Effector memory CD4-positive, alpha-beta T cell (primary cell): Measurements from ENCODE around the gene NCAM1.
"Not testable (repeated sequence)": the region's sequence is repeated elsewhere in the genome, so short reads cannot be mapped to it uniquely, and the experiment has no call there.

ENCODE experiments used
- DNase-seq, 3 donors: peaks; one replicate each; pipeline ENCODE4 v3.0.0-alpha.2; 2020
- H3K27ac ChIP-seq: 2 replicates; pipeline ENCODE4 v1.7.0; 2013; ENCODE audit warnings: mild to moderate bottlenecking, low read length, moderate library complexity; ENCODE audit not compliant: insufficient read depth, poor library complexity, severe bottlenecking
- H3K27me3 ChIP-seq: replicated peaks from 2 replicates; pipeline ENCODE4 v1.7.0; 2013; ENCODE audit warnings: mild to moderate bottlenecking, low read length; ENCODE audit not compliant: insufficient read depth, control insufficient read depth, poor library complexity, severe bottlenecking
- H3K36me3 ChIP-seq: 2 replicates; pipeline ENCODE4 v1.7.0; 2013; ENCODE audit warnings: mild to moderate bottlenecking, low read length, moderate library complexity; ENCODE audit not compliant: control insufficient read depth, insufficient read depth
- H3K4me1 ChIP-seq: 2 replicates; pipeline ENCODE4 v1.7.0; 2013; ENCODE audit warnings: low read length, mild to moderate bottlenecking; ENCODE audit not compliant: control insufficient read depth, insufficient read depth, poor library complexity, severe bottlenecking
- H3K4me3 ChIP-seq: 2 replicates; pipeline ENCODE4 v1.7.0; 2013; ENCODE audit warnings: low read length, low read depth, mild to moderate bottlenecking; ENCODE audit not compliant: insufficient read depth, poor library complexity, severe bottlenecking
- H3K9me3 ChIP-seq: 2 replicates; pipeline ENCODE4 v1.7.0; 2013; ENCODE audit warnings: mild to moderate bottlenecking, low read length, moderate library complexity; ENCODE audit not compliant: control insufficient read depth

NCAM1 gene

GRCh38 chr11:113046866-113047265, 85.6 kb downstream of the NCAM1 start:
- H3K4me1 ChIP-seq = no peaks in the 10 kb centered on the region
- H3K9me3 ChIP-seq = no peaks in the 10 kb centered on the region
- H3K27ac ChIP-seq = no peak overlapping the region
- no peak overlapping the region for H3K4me3 ChIP-seq
- no peaks in the 10 kb centered on the region for H3K36me3 ChIP-seq
- H3K27me3 ChIP-seq = no peaks in the 10 kb centered on the region
- no peak for DNase-seq

DNA sequence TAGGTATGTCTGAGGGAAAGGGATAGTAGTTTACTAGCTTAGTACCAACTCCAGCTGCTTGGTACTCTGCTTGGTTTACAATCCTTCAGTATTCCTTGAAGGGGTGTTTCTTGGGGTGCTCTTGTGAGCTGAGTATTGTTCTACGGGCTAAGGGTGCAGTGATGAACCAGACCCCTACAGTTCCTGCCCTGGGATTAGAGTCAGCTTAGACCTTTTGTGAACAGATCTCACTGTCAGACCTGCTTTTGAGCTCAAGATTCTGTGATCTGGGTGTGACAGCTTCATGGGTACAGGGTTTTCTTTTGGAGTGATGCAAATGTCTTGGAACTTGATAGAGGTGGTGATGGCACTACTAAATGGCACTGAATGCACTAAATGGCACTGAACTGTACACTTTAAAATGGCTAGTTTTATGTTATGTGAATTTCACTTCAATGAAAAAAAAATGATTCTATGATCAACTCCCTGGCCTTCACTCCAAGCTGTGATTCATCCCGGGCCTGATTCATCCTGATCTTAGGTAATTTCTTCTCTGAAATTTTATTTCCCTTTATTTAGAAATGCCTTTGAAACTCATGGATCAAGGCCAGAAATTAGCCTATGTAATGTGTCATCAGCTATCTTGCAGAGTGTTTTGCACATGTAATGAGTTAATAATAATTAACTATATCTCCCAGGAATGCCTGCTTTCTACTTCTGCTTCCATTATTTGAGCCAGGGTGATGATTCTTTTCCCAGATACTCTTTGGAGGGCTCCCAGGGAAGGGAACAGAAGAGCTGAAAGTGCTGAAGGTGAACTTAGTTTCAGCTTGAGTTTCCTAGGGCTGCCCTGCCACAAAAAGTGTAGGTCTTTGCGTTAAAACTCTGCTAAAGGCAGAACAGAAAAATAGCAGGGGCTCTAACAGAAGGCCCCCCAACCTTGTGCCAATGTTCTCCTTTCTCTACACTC, 87.9 kb downstream of the NCAM1 start:
- H3K4me1 ChIP-seq = no peaks in the 10 kb centered on the region
- no peaks in the 10 kb centered on the region for H3K36me3 ChIP-seq
- no peak overlapping the region for H3K4me3 ChIP-seq
- H3K9me3 ChIP-seq = no peaks in the 10 kb centered on the region
- H3K27me3 ChIP-seq = no peaks in the 10 kb centered on the region
- H3K27ac ChIP-seq = no peak overlapping the region
- DNase-seq = no peak

DNA sequence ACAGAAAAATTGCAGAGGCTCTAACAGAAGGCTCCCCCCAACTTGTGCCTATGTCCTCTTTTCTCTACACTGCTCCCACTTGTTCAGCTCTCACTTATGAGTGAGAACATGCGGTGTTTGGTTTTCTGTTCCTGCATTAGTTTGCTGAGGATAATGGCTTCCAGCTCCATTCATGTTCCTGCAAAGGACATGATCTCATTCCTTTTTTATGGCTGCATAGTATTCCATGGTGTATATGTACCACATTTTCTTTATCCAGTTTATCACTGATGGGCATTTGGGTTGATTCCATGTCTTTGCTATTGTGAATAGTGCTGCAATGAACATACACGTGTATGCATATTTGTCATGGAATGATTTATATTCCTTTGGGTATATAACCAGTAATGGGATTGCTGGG, 91.8 kb downstream of the NCAM1 start:
- not testable (repeated sequence) for H3K36me3 ChIP-seq, H3K9me3 ChIP-seq, H3K4me3 ChIP-seq, H3K4me1 ChIP-seq, H3K27ac ChIP-seq, H3K27me3 ChIP-seq, DNase-seq

- no peak for DNase-seq
- Histone ChIP-seq H3K4me3 (no peak overlapping the region), H3K27ac (no peak overlapping the region), H3K4me1 (no peaks in the 10 kb centered on the region), H3K36me3 (no peaks in the 10 kb centered on the region), H3K9me3 (no peaks in the 10 kb centered on the region), H3K27me3 (no peaks in the 10 kb centered on the region)
Measured at GRCh38 chr11:113057038-113057437, 95.8 kb downstream of the NCAM1 start.

DNA sequence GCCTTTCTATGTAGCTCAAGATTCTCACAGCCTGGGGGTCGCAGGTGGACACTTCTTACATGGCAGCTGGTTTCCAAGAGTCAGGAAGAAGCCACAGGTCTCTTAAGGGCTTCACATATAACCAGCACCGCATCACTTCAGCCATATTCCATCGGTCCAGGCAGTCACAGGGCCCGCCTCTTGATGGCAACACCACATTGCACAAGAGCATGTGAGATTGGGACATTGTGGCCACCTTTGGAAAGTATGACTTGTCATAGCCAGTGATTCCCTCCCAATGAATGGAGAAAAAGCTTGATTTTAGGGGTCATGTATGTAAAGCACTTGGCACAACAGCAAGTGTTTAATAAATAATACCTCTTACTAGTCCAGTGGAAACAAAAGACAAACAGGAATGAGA, 98.3 kb downstream of the NCAM1 start:
- Histone ChIP-seq H3K4me1 (no peaks in the 10 kb centered on the region), H3K27ac (no peak overlapping the region), H3K36me3 (no peaks in the 10 kb centered on the region), H3K9me3 (no peaks in the 10 kb centered on the region), H3K4me3 (no peak overlapping the region), H3K27me3 (no peaks in the 10 kb centered on the region)
- DNase-seq = no peak

DNA sequence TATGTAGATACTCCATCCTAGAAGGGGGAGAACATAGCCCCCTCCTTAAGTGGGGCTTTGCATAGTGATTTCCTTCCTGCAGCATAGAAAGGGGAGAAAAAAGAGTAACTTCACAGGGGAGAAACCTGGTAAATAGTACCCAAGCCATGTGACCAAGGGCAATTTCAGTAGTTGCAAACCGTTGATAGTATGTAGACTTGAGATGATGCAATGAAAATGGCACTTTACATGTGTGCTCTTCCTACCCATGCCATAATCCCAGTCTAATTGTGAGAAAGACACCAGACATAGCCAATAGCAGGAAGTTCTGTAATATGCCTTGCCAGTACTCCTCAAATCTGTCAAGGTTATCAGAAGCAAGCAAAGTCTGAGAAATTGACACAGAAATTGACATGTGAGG, 104.1 kb downstream of the NCAM1 start:
- Histone ChIP-seq H3K4me1 (no peaks in the 10 kb centered on the region), H3K36me3 (no peaks in the 10 kb centered on the region), H3K4me3 (no peak overlapping the region), H3K9me3 (no peaks in the 10 kb centered on the region), H3K27ac (no peak overlapping the region), H3K27me3 (no peaks in the 10 kb centered on the region)
- DNase-seq = no peak

- Histone ChIP-seq H3K4me1 (no peaks in the 10 kb centered on the region), H3K9me3 (no peaks in the 10 kb centered on the region), H3K27ac (no peak overlapping the region), H3K27me3 (no peaks in the 10 kb centered on the region), H3K36me3 (no peaks in the 10 kb centered on the region), H3K4me3 (no peak overlapping the region)
- no peak for DNase-seq
Measured at GRCh38 chr11:113072237-113072858, 111.1 kb downstream of the NCAM1 start.

GRCh38 chr11:113073290-113073953, 112.2 kb downstream of the NCAM1 start:
- no peak for DNase-seq
- no peaks in the 10 kb centered on the region for H3K4me1 ChIP-seq
- no peaks in the 10 kb centered on the region for H3K27me3 ChIP-seq
- no peaks in the 10 kb centered on the region for H3K9me3 ChIP-seq
- no peaks in the 10 kb centered on the region for H3K36me3 ChIP-seq
- H3K4me3 ChIP-seq = no peak overlapping the region
- H3K27ac ChIP-seq = no peak overlapping the region

DNA sequence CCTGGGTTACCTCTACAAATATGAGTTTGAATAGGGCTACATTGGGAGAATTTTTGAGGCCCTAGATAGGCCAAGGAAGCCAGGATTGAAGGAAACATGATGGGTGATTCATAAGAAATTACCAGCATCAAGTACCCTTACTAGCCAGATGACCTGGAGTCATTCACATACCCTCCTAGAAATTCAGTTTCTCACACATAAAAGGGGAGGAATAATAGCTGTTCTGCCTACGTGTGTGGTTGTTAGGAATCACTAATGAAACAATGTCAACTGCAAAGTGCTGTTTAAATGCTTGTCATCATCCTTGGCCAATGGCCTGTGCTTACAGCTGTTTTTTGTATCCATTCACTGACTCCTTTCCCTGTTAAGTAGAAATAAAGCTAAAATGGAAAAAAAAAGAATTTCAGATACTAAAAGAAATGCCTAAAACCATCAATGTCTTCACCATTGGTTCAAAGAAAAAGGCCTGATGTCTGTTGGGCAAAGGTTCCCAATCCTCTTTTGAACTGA, 114.4 kb downstream of the NCAM1 start:
- Histone ChIP-seq H3K27me3 (no peaks in the 10 kb centered on the region), H3K4me1 (no peaks in the 10 kb centered on the region), H3K4me3 (no peak overlapping the region), H3K27ac (no peak overlapping the region), H3K36me3 (no peaks in the 10 kb centered on the region), H3K9me3 (no peaks in the 10 kb centered on the region)
- DNase-seq = no peak

GRCh38 chr11:113077379-113077778, 116.2 kb downstream of the NCAM1 start:
- DNase-seq = no peak
- Histone ChIP-seq H3K27me3 (no peaks in the 10 kb centered on the region), H3K36me3 (no peaks in the 10 kb centered on the region), H3K27ac (no peak overlapping the region), H3K4me3 (no peak overlapping the region), H3K9me3 (no peaks in the 10 kb centered on the region), H3K4me1 (no peaks in the 10 kb centered on the region)
